ENCODE measurements around the gene ITGA2.
"Not testable (repeated sequence)": the region's sequence is repeated elsewhere in the genome, so short reads cannot be mapped to it uniquely, and the experiment has no call there.

Gene ITGA2

GRCh38 chr5:52989025-52989780 is at the start of gene ITGA2:
Gene ITGA2 (plus strand): TSS chr5:52989352. CDS start chr5:52989469, 117 bp downstream.
- peak in 1 of 3 donors; percentile 19 for DNase-seq (ENCODE audit: low read depth in 3 of 3, low spot score in 1 of 3)

- DNase-seq (ENCODE audit: low read depth in 3 of 3, low spot score in 1 of 3): no peak
Observed at GRCh38 chr5:52943285-52943684, 45.9 kb upstream of the ITGA2 start.

GRCh38 chr5:52943808-52944207 is 45.3 kb upstream of the ITGA2 start:
- DNase-seq (ENCODE audit: low read depth in 3 of 3, low spot score in 1 of 3): no peak

GRCh38 chr5:52945040-52945439 is 44.1 kb upstream of the ITGA2 start:
- DNase-seq (ENCODE audit: low read depth in 3 of 3, low spot score in 1 of 3): no peak

- DNase-seq (ENCODE audit: low read depth in 3 of 3, low spot score in 1 of 3): no peak
Observed at GRCh38 chr5:52947208-52947607, 41.9 kb upstream of the ITGA2 start.

- DNase-seq (ENCODE audit: low read depth in 3 of 3, low spot score in 1 of 3): no peak
Observed at GRCh38 chr5:52947851-52948250, 41.3 kb upstream of the ITGA2 start.

GRCh38 chr5:52948418-52949076 is 40.6 kb upstream of the ITGA2 start:
- peak in 2 of 3 donors; percentile 16 to 21 for DNase-seq (ENCODE audit: low read depth in 3 of 3, low spot score in 1 of 3)

GRCh38 chr5:52950686-52951085 is 38.5 kb upstream of the ITGA2 start:
- DNase-seq (ENCODE audit: low read depth in 3 of 3, low spot score in 1 of 3): no peak

GRCh38 chr5:52952483-52952882 is 36.7 kb upstream of the ITGA2 start:
- no peak for DNase-seq (ENCODE audit: low read depth in 3 of 3, low spot score in 1 of 3)

GRCh38 chr5:52956014-52956413 is 33.1 kb upstream of the ITGA2 start:
- DNase-seq (ENCODE audit: low read depth in 3 of 3, low spot score in 1 of 3): no peak

GRCh38 chr5:52956915-52957747 is 32.0 kb upstream of the ITGA2 start:
- no peak for DNase-seq (ENCODE audit: low read depth in 3 of 3, low spot score in 1 of 3)

- no peak for DNase-seq (ENCODE audit: low read depth in 3 of 3, low spot score in 1 of 3)
Observed at GRCh38 chr5:52961274-52961681, 27.9 kb upstream of the ITGA2 start.

GRCh38 chr5:52963636-52964035 is 25.5 kb upstream of the ITGA2 start:
- DNase-seq (ENCODE audit: low read depth in 3 of 3, low spot score in 1 of 3): no peak

GRCh38 chr5:52964138-52964537 is 25.0 kb upstream of the ITGA2 start:
- DNase-seq (ENCODE audit: low read depth in 3 of 3, low spot score in 1 of 3): no peak

- DNase-seq (ENCODE audit: low read depth in 3 of 3, low spot score in 1 of 3): not testable (repeated sequence)
Observed at GRCh38 chr5:52976157-52976556, 13.0 kb upstream of the ITGA2 start.

- no peak for DNase-seq (ENCODE audit: low read depth in 3 of 3, low spot score in 1 of 3)
Observed at GRCh38 chr5:52977264-52977897, 11.8 kb upstream of the ITGA2 start.

GRCh38 chr5:52981507-52981906 is 7.6 kb upstream of the ITGA2 start:
- no peak for DNase-seq (ENCODE audit: low read depth in 3 of 3, low spot score in 1 of 3)

GRCh38 chr5:52983731-52984636 is 5.2 kb upstream of the ITGA2 start:
- no peak for DNase-seq (ENCODE audit: low read depth in 3 of 3, low spot score in 1 of 3)

GRCh38 chr5:52985306-52985705 is 3.8 kb upstream of the ITGA2 start:
- no peak for DNase-seq (ENCODE audit: low read depth in 3 of 3, low spot score in 1 of 3)

GRCh38 chr5:52987711-52988331 is 1.3 kb upstream of the ITGA2 start:
- no peak for DNase-seq (ENCODE audit: low read depth in 3 of 3, low spot score in 1 of 3)
